Measurements from ENCODE around the gene ZC3H12D.

The ZC3H12D gene

GRCh38 chr6:149409617-149410016 is 75.2 kb downstream of the ZC3H12D start:
- peak; percentile 76 for ATAC-seq

GRCh38 chr6:149405823-149406765 is 78.7 kb downstream of the ZC3H12D start:
- no peak for DNase-seq
- no peak for ATAC-seq

More at GRCh38 chr6:149409617-149410016, 75.2 kb downstream of the ZC3H12D start:
- DNase-seq = no peak

- DNase-seq (no peak), ATAC-seq (no peak)
Observed at GRCh38 chr6:149403534-149403933, 81.3 kb downstream of the ZC3H12D start.

GRCh38 chr6:149400050-149400449 is 84.8 kb downstream of the ZC3H12D start, which contains the start of gene SUMO4:
Gene SUMO4 (plus strand): TSS chr6:149400262. CDS start chr6:149400392, 130 bp downstream.
- DNase-seq = no peak
- no peak for ATAC-seq

GRCh38 chr6:149397384-149397783 is 87.4 kb downstream of the ZC3H12D start:
- DNase-seq (no peak), ATAC-seq (no peak)

Data from stimulated activated naive CD8-positive, alpha-beta T cell treated with anti-CD3 and anti-CD28 coated beads, Interleukin-15, Interleukin-2, amounts not matched to agents 100 U/mL and 50 U/mL, for 24 hours (primary cell).